ENCODE measurements around the gene GTSF1L. TPM values are rescaled to one million over a fixed set of nuclear protein-coding genes. Genes with fewer than 3 reads are reported as not detected.
A peak's percentile ranks its signal among the peaks of the same experiment; 100 is the strongest.
"Not testable (repeated sequence)": the region's sequence is repeated elsewhere in the genome, so short reads cannot be mapped to it uniquely, and the experiment has no call there.

The GTSF1L gene
- total and polyA plus RNA-seq, 8 donors, result not detected

DNA sequence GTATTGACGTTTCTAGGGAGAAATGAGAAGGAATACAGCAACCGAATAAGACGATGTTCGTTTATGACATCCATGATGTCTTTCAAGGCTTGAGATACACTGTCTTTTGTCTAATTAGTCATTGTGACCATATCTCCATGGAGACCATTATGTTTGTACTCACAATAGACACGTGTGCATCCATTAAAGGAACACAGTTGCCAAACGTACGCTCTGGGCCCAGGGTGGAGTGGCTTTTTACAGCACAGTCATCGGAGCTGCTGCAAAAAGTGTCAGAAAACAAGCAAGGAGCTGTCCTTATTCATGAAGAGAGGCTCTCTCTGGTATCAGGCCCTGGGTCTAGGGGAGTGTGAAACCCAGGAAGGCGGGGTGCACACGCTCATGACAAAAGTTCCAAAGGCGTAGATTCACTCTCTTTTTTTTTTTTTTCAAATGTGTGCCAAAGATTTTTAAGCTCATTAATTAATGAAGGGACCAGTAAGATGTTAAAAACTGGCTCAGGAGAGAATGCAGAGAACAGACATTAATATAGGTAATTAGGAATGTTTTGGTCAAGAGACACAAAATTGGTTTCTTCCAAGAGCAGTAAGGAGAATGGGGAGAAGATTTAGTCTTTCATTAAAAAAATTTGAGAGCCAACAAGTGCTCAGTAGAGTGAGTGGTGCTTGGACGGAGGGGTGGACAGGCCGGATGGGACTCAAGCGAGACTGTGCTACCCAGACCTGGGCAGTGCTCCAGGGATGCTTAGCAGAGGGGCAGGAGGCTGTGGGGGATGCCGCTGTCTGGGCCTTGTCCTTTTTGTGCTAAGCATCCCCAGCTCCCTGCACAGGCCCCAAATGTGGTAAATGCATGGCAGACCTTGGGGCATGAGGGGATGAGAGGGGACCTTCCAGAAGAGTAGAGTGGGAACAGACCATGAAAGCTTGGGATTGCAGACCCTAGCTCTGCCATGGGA, 34.9 kb upstream of the GTSF1L start:
- H3K27ac ChIP-seq, result no peak overlapping the region
- WGBS, 2 donors, result 63 to 68% methylated on average over 15 of the region's 15 CpGs
- TF ChIP-seq, protein P1, sequence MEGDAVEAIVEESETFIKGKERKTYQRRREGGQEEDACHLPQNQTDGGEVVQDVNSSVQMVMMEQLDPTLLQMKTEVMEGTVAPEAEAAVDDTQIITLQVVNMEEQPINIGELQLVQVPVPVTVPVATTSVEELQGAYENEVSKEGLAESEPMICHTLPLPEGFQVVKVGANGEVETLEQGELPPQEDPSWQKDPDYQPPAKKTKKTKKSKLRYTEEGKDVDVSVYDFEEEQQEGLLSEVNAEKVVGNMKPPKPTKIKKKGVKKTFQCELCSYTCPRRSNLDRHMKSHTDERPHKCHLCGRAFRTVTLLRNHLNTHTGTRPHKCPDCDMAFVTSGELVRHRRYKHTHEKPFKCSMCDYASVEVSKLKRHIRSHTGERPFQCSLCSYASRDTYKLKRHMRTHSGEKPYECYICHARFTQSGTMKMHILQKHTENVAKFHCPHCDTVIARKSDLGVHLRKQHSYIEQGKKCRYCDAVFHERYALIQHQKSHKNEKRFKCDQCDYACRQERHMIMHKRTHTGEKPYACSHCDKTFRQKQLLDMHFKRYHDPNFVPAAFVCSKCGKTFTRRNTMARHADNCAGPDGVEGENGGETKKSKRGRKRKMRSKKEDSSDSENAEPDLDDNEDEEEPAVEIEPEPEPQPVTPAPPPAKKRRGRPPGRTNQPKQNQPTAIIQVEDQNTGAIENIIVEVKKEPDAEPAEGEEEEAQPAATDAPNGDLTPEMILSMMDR (IDR thresholded peaks at IDR 0.05), result no peak
- no peaks in the 10 kb centered on the region for H3K4me1 ChIP-seq
- H3K9me3 ChIP-seq, result no peaks in the 10 kb centered on the region
- H3K27me3 ChIP-seq, result no peaks in the 10 kb centered on the region
- DNase-seq (no peak), ATAC-seq (no peak), FAIRE-seq (no peak)
- no peaks in the 10 kb centered on the region for H3K36me3 ChIP-seq
- H3K4me3 ChIP-seq, result no peak overlapping the region
- intact Hi-C loops (cut with DNase I), result no loop called here

DNA sequence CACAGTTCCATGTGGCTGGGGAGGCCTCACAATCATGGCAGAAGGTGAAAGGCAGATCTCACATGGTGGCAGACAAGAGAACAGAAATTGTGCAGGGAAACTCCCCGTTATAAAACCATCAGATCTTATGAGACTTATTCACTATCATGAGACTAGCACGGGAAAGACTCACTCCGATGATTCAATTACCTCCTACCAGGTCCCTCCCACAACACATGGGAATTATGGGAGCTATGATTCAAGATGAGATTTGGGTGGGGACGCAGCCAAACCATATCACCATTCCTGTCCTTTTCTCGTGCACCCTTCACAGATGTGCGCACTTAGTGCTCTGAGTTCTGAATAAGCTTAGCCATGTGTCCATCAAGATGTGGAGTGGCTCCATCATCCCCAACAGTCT, 31.1 kb upstream of the GTSF1L start:
- not testable (repeated sequence) for DNase-seq, H3K27me3 ChIP-seq, H3K9me3 ChIP-seq, H3K4me3 ChIP-seq, H3K36me3 ChIP-seq, H3K27ac ChIP-seq, FAIRE-seq, H3K4me1 ChIP-seq, ATAC-seq
- WGBS, 2 donors, result 71 to 83% methylated on average over 6 of the region's 6 CpGs
- intact Hi-C loops (cut with DNase I), result loop anchor here in 1 of 3 donors (10.0 kb wide), 1 partner anchor 317 kb away; no protein-coding TSS in a partner anchor

- 55 to 69% methylated on average over 8 of the region's 8 CpGs for WGBS, 2 donors
- no peak for ATAC-seq
- DNase-seq, result no peak
- no peak overlapping the region for H3K27ac ChIP-seq
- no peaks in the 10 kb centered on the region for H3K9me3 ChIP-seq
- no peak for FAIRE-seq
- H3K36me3 ChIP-seq, result no peaks in the 10 kb centered on the region
- no peaks in the 10 kb centered on the region for H3K4me1 ChIP-seq
- intact Hi-C loops (cut with DNase I), result loop anchor here in 1 of 3 donors (10.0 kb wide), 1 partner anchor 319 kb away; no protein-coding TSS in a partner anchor
- no peak overlapping the region for H3K4me3 ChIP-seq
- TF ChIP-seq, protein P1 (IDR thresholded peaks at IDR 0.05), result no peak
- no peaks in the 10 kb centered on the region for H3K27me3 ChIP-seq
These were observed 29.0 kb upstream of the GTSF1L start for GRCh38 chr20:43755851-43756250.

DNA sequence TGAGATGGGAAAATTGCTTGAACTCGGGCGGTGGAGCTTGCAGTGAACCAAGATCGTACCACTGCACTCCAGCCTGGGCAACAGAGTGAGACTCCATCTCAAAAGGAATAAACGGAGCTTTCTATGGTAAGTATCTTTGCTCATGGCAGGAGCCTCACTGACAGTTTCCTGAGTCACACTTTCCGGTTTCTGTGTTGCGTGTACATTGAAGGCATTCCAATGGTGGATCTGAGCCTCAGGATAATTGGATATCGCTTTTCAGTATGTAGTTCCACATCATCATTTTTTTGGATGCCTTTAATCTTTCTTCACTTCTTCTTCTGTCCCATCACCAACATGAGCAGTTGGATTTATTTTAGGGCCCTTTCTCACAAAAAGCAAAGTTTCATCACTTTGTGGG, 28.6 kb upstream of the GTSF1L start:
- H3K27ac ChIP-seq, result no peak overlapping the region
- 74 to 85% methylated on average over 7 of the region's 7 CpGs for WGBS, 2 donors
- H3K9me3 ChIP-seq, result no peaks in the 10 kb centered on the region
- H3K27me3 ChIP-seq, result peaks cover 0 to under 1% (median 0%) of the 10 kb centered on the region in 4 donors
- no peaks in the 10 kb centered on the region for H3K36me3 ChIP-seq
- TF ChIP-seq, protein P1 (IDR thresholded peaks at IDR 0.05), result no peak
- no peak overlapping the region for H3K4me3 ChIP-seq
- intact Hi-C loops (cut with DNase I), result loop anchor here in 1 of 3 donors (10.0 kb wide), 1 partner anchor 319 kb away; no protein-coding TSS in a partner anchor
- no peak for ATAC-seq
- no peaks in the 10 kb centered on the region for H3K4me1 ChIP-seq
- FAIRE-seq, result no peak
- no peak for DNase-seq

GRCh38 chr20:43752561-43753301, 25.9 kb upstream of the GTSF1L start:
- peak in 1 of 6 donors; percentile 41 for DNase-seq
- Histone ChIP-seq H3K4me3 (no peak overlapping the region), H3K4me1 (no peaks in the 10 kb centered on the region), H3K27ac (no peak overlapping the region), H3K9me3 (no peaks in the 10 kb centered on the region), H3K36me3 (no peaks in the 10 kb centered on the region), H3K27me3 (peaks cover 0 to 11% (median 1%) of the 10 kb centered on the region in 4 donors)
- TF ChIP-seq, protein P1 (IDR thresholded peaks at IDR 0.05), result no peak
- peak in 2 of 4 donors; percentile 56 to 73 for ATAC-seq
- intact Hi-C loops (cut with DNase I), result loop anchor here in 2 of 3 donors (5.0 to 10.0 kb wide), 2 partner anchors 322 to 330 kb away; no protein-coding TSS in a partner anchor
- 63 to 72% methylated on average over 13 of the region's 13 CpGs for WGBS, 2 donors
- no peak for FAIRE-seq

Data from pancreas (tissue), 10 donors.